OCI-LY7 (cell line): ENCODE data around the gene AVL9.

Source experiments
- EZH2phosphoT487 ChIP-seq: fragments of 200-600 bp; sonication (generic); IDR thresholded peaks from 2 replicates; pipeline ENCODE4 v1.6.1; 2018; ENCODE audit warnings: low read depth, borderline replicate concordance, mild to moderate bottlenecking, mixed run types, antibody characterized with exemption, low read length, moderate library complexity, mixed read lengths
- TF ChIP-seq, protein P1 (sequence below): fragments of 200-600 bp; sonication (generic); conservative IDR thresholded peaks from 2 replicates; pipeline ENCODE4 v1.5.1; 2014; ENCODE audit warnings: mild to moderate bottlenecking, antibody characterized with exemption, low read length, moderate library complexity, mixed read lengths

DNA sequence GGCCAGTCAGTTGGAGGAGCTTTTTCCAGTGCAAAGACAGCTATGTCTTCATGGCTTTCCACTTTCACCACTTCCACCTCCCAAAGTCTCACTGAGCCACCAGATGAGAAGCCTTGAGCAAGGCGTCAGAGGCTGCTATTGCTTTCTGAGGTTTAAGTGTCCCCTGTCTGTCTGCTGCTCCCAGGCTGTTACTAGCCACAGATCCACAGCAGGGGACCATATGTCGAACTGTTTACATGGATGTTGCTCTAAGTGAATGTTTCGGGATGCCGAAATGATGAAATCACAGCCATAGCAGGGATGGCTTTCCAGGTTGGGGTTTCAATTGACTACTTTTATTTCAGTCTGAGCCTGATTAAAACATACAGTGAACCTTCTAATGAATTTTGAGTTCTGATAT lies 88.5 kb downstream of the AVL9 start:
- TF ChIP-seq, protein P1, sequence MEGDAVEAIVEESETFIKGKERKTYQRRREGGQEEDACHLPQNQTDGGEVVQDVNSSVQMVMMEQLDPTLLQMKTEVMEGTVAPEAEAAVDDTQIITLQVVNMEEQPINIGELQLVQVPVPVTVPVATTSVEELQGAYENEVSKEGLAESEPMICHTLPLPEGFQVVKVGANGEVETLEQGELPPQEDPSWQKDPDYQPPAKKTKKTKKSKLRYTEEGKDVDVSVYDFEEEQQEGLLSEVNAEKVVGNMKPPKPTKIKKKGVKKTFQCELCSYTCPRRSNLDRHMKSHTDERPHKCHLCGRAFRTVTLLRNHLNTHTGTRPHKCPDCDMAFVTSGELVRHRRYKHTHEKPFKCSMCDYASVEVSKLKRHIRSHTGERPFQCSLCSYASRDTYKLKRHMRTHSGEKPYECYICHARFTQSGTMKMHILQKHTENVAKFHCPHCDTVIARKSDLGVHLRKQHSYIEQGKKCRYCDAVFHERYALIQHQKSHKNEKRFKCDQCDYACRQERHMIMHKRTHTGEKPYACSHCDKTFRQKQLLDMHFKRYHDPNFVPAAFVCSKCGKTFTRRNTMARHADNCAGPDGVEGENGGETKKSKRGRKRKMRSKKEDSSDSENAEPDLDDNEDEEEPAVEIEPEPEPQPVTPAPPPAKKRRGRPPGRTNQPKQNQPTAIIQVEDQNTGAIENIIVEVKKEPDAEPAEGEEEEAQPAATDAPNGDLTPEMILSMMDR, result no peak
- TF ChIP-seq EZH2phosphoT487, result no peak
